Heart left ventricle (tissue), 16 donors: Measurements from ENCODE around the gene B3GAT2. TPM values are rescaled to one million over a fixed set of nuclear protein-coding genes. Genes with fewer than 3 reads are reported as not detected.

Experiments used
- ATAC-seq, 4 donors: fragments of 200-7000 bp; cut with Tn5 transposase; one replicate each; pipeline ENCODE4 v1.9.1; 2020 to 2022; ENCODE audit warnings: moderate library complexity in 4 of 4, mild to moderate bottlenecking in 3 of 4, moderate number of reproducible peaks in 1 of 4
- DNase-seq, 5 donors: peaks; one replicate each; pipeline ENCODE4 v3.0.0-alpha.2; 2020
- H3K27ac ChIP-seq, 12 donors: fragments of 200-600 bp; sonication (generic) in 4 of 12; one replicate each; pipeline versions ENCODE4 v1.5.0 to v1.8.0; 2016 to 2022; ENCODE audit warnings: mild to moderate bottlenecking in 2 of 12
- H3K27me3 ChIP-seq, 9 donors: fragments of 200-600 bp; sonication (generic) in 2 of 9; one replicate each; pipeline versions ENCODE4 v1.5.1 to v1.8.0; 2016 to 2022; ENCODE audit warnings: mild to moderate bottlenecking in 3 of 9
- H3K36me3 ChIP-seq, 9 donors: fragments of 200-600 bp; sonication (generic) in 2 of 9; one replicate each; pipeline versions ENCODE4 v1.5.0 to v1.8.0; 2018 to 2022; ENCODE audit warnings: mild to moderate bottlenecking in 2 of 9
- H3K4me1 ChIP-seq, 12 donors: fragments of 200-600 bp; sonication (generic) in 4 of 12; one replicate each; pipeline versions ENCODE4 v1.5.0 to v1.8.0; 2016 to 2022; ENCODE audit warnings: mild to moderate bottlenecking in 3 of 12
- H3K4me3 ChIP-seq, 12 donors: fragments of 200-600 bp; sonication (generic) in 4 of 12; one replicate each; pipeline versions ENCODE4 v1.5.0 to v1.8.0; 2017 to 2022; ENCODE audit warnings: mild to moderate bottlenecking in 9 of 12, moderate library complexity in 4 of 12
- H3K9me3 ChIP-seq, 12 donors: fragments of 200-600 bp; sonication (generic) in 4 of 12; one replicate each; pipeline versions ENCODE4 v1.5.0 to v1.8.0; 2016 to 2022; ENCODE audit warnings: mild to moderate bottlenecking in 1 of 12
- POLR2A ChIP-seq, 2 donors: fragments of 450-650 bp; IDR thresholded peaks; one replicate each; pipeline ENCODE4 v1.6.1; 2017; ENCODE audit warnings: antibody characterized with exemption in 2 of 2, mild to moderate bottlenecking in 2 of 2, moderate library complexity in 2 of 2
- WGBS, 4 donors: extraction: QIAGEN DNeasy Blood & Tissue Kit in 2 of 4; methylation state at CpG; one replicate each; pipeline versions ENCODE4 v1.1.5 to v1.1.7; 2013 to 2018; 5-methylcytosine and 5-hydroxymethylcytosine counted together
- intact Hi-C, 10 donors: fragments of 100-400 bp; cut with DNase I; formaldehyde crosslinking; loops; one replicate each; pipeline versions ENCODE4 v1.11.1 to v1.14.2; 2022
- polyA plus RNA-seq, 2 donors: library from polyadenylated mRNA; stranded (reverse); fragments of 200-250 nt; gene quantifications; one replicate each; pipeline ENCODE4 v1.2.3, GENCODE V29; 2013
- total RNA-seq, 9 donors: library from RNA; depleted of rRNA in 2 of 9; stranded (reverse); fragments of >200 nt in 2 of 9; fragmentation: NEBNext Ultra II Directional in 3 of 9; extraction: Animal tissue kit (Norgen Biotek cat#: 25700) in 3 of 9; gene quantifications; one replicate each; pipeline versions ENCODE4 v1.1.0 to v1.2.4, GENCODE V29; 2016 to 2023
- TF ChIP-seq, protein P1 (sequence below), 12 donors: fragments of 200-600 bp; sonication (generic) in 4 of 12; IDR thresholded peaks; one replicate each; pipeline versions ENCODE4 v1.5.0 to v1.8.0; 2018 to 2022; ENCODE audit warnings: antibody characterized with exemption in 12 of 12, mild to moderate bottlenecking in 5 of 12
- donor health status: ischemic (EF 13 %, LVEDD 7.1; RV severe dilation, severe dysfunction).
- donor health status: healthy with polysubstance abuse.
- donor health status: DM: no; HTN: yes; CAD: no.
- donor health status: DM: no; HTN: no; CAD: no.
- donor health status: ischemic (EF 25% LVEDD 6.9; RV normal size, moderate dysfunction).
- donor health status: ischemic (EF 25% LVEDD 5.7; RV mildly dilated, moderate dysfunction).
- donor health status: healthy.
- donor health status: DM: yes; HTN: yes; CAD: no.
- donor health status: ischemic (EF 35%, LVEDD 5.7; RV mildly dilated, moderate dysfunction).
- donor health status: nonischemic (EF 11% LVEDD 7.7; RV severe dilation, severe dysfunction).
- donor health status: DM: yes; HTN: yes; CAD: no.
- donor health status: PGD.
- donor health status: ischemic (EF 29% LVEDD 5.4; RV normal size, mild dysfunction).
- donor health status: nonischemic (EF 23%, LVEDD 6.1; RV moderate dilation, normal function).

Gene B3GAT2
- total and polyA plus RNA-seq, 11 donors: 0.04 to 0.09 (median 0.07) TPM; not detected in 5

DNA sequence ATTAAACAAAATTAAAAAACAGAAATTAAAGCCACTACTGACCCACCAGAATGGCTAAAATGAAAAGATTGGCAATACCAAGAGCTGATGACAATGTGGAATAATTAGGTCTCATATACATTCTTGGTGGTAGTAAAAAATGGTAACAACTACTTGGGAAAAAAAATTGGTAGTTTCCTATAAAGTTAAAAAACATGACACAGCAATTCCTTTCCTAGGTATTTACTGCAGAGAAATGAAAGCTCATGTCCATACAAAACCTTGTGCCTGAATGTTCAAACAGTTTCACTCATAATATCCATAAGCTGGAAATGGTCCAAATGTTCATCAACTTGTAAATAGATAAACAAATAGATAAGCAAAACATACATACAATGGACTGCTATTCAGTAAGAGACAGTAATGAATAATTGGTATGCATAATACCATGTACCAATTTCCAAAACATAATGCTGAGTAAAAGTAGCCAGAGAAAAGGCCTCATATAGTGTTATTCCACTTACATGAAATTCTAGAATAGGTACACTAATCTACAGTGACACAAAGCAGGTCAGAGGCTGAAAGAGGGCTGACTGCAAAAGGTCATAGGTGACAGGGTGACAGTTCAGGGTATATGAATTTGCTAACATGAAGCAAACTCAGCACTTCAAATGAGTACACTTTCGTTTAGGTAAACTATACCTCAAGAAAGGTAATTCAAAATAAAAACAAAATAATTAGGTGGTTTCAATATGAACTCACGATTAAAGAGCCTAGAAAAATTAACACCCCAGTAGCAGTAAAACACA, 53.0 kb downstream of the B3GAT2 start:
- intact Hi-C loops: no loop called here
- ATAC-seq (no peak), DNase-seq (no peak)
- Histone ChIP-seq H3K27me3 (no peaks in the 10 kb centered on the region), H3K9me3 (no peaks in the 10 kb centered on the region), H3K4me3 (no peak overlapping the region), H3K4me1 (peaks cover 0 to 5% (median 0%) of the 10 kb centered on the region in 12 donors), H3K27ac (no peak overlapping the region), H3K36me3 (no peaks in the 10 kb centered on the region)
- 62 to 80% (median 77%) methylated on average over 2 of the region's 2 CpGs for WGBS, 4 donors
- TF ChIP-seq POLR2A (IDR thresholded peaks at IDR 0.05): no peak
- TF ChIP-seq, protein P1, sequence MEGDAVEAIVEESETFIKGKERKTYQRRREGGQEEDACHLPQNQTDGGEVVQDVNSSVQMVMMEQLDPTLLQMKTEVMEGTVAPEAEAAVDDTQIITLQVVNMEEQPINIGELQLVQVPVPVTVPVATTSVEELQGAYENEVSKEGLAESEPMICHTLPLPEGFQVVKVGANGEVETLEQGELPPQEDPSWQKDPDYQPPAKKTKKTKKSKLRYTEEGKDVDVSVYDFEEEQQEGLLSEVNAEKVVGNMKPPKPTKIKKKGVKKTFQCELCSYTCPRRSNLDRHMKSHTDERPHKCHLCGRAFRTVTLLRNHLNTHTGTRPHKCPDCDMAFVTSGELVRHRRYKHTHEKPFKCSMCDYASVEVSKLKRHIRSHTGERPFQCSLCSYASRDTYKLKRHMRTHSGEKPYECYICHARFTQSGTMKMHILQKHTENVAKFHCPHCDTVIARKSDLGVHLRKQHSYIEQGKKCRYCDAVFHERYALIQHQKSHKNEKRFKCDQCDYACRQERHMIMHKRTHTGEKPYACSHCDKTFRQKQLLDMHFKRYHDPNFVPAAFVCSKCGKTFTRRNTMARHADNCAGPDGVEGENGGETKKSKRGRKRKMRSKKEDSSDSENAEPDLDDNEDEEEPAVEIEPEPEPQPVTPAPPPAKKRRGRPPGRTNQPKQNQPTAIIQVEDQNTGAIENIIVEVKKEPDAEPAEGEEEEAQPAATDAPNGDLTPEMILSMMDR (IDR thresholded peaks at IDR 0.05): no peak

DNA sequence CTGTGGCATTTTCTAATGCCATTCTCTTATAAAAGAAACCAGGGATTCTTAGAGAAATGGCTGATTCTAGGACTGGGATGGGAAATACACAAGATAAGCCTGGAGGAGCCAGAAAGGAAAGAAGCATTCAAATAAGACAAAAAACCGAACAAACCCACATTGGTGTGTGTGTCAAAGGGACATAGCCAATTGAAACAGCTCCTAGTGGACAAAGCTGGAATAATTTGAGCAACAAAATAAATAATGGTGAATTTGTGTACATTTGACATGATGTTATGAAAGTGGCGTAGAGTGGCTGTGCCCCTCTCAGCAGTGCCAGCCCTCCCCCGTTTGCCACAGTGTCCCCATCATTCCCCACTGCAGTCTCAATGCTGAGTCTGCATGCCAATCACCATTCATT, 55.5 kb downstream of the B3GAT2 start:
- ATAC-seq (no peak), DNase-seq (no peak)
- Histone ChIP-seq H3K4me1 (peaks cover 0 to 5% (median 0%) of the 10 kb centered on the region in 12 donors), H3K27ac (no peak overlapping the region), H3K9me3 (no peaks in the 10 kb centered on the region), H3K27me3 (no peaks in the 10 kb centered on the region), H3K4me3 (no peak overlapping the region), H3K36me3 (no peaks in the 10 kb centered on the region)
- no peak for TF ChIP-seq POLR2A (IDR thresholded peaks at IDR 0.05)
- TF ChIP-seq, protein P1 (IDR thresholded peaks at IDR 0.05): peak in 2 of 12 donors; percentile 8 to 23
- 81 to 89% (median 86%) methylated on average over 3 of the region's 3 CpGs for WGBS, 4 donors
- intact Hi-C loops: no loop called here

GRCh38 chr6:70900047-70900446, 56.8 kb downstream of the B3GAT2 start:
- intact Hi-C loops: no loop called here
- no peaks in the 10 kb centered on the region for H3K27me3 ChIP-seq
- no peaks in the 10 kb centered on the region for H3K36me3 ChIP-seq
- WGBS, 4 donors: 41 to 53% (median 53%) methylated on average over 2 of the region's 2 CpGs
- no peak for DNase-seq
- peaks cover 0 to 5% (median 0%) of the 10 kb centered on the region in 12 donors for H3K4me1 ChIP-seq
- no peak overlapping the region for H3K4me3 ChIP-seq
- ATAC-seq: peak; percentile 80 to 96 (median 88)
- H3K27ac ChIP-seq: peak overlapping the region in 1 of 12 donors; percentile 18
- no peaks in the 10 kb centered on the region for H3K9me3 ChIP-seq
- TF ChIP-seq, protein P1 (IDR thresholded peaks at IDR 0.05): no peak
- TF ChIP-seq POLR2A (IDR thresholded peaks at IDR 0.05): no peak

- TF ChIP-seq, protein P1 (IDR thresholded peaks at IDR 0.05): no peak
- TF ChIP-seq POLR2A (IDR thresholded peaks at IDR 0.05): no peak
- Histone ChIP-seq H3K36me3 (no peaks in the 10 kb centered on the region), H3K4me1 (no peaks in the 10 kb centered on the region), H3K9me3 (no peaks in the 10 kb centered on the region), H3K27ac (no peak overlapping the region), H3K4me3 (no peak overlapping the region), H3K27me3 (no peaks in the 10 kb centered on the region)
- DNase-seq: no peak
- intact Hi-C loops: no loop called here
- 91 to 95% (median 94%) methylated on average over 12 of the region's 12 CpGs for WGBS, 4 donors
- no peak for ATAC-seq
Observed at GRCh38 chr6:70894001-70894400, 62.9 kb downstream of the B3GAT2 start.
